ENCODE measurements around the gene USP46. TPM values are rescaled to one million over a fixed set of nuclear protein-coding genes. Genes with fewer than 3 reads are reported as not detected.
A peak's percentile ranks its signal among the peaks of the same experiment; 100 is the strongest.

USP46 gene
- total RNA-seq, 1 experiment from 2014 or later, result 16.8 TPM

- H3K27ac Mint-ChIP-seq (ENCODE audit: low read depth, unreplicated experiment), result no peak overlapping the region
- H3K27me3 Mint-ChIP-seq (ENCODE audit: insufficient read depth, unreplicated experiment), result no peaks in the 10 kb centered on the region
- POLR2A ChIA-PET, result interaction anchor here (0.6 to 1.3 kb wide), 6 partner anchors 72 to 438 kb away, joined by 3 to 7 read pairs (median 4); partner anchors contain the start of gene USP46
Observed at GRCh38 chr4:52545099-52546069, 113.7 kb downstream of the USP46 start.

More at GRCh38 chr4:52545099-52546069, 113.7 kb downstream of the USP46 start:
- no peaks in the 10 kb centered on the region for H3K9me3 Mint-ChIP-seq (ENCODE audit: unreplicated experiment)
- peak; percentile 78 for DNase-seq (ENCODE audit: unreplicated experiment)
- H3K36me3 Mint-ChIP-seq (ENCODE audit: insufficient read depth, unreplicated experiment), result no peaks in the 10 kb centered on the region
- no peak overlapping the region for H3K4me3 Mint-ChIP-seq (ENCODE audit: unreplicated experiment)
- TF ChIP-seq CTCF (IDR thresholded peaks at IDR 0.05; ENCODE audit: unreplicated experiment), result peak; percentile 89
- no TSS peak for BruUV-seq (replicated peaks)
- no peaks in the 10 kb centered on the region for H3K4me1 Mint-ChIP-seq (ENCODE audit: insufficient read depth, unreplicated experiment)
- intact Hi-C loops (cut with micrococcal nuclease), result loop anchor here (2.0 to 10.0 kb wide), 5 partner anchors 119 to 1689 kb away; no protein-coding TSS in a partner anchor
- CTCF ChIA-PET, result interaction anchor here (0.6 to 6.9 kb wide), 81 partner anchors 10 to 1691 kb away, joined by 3 to 244 read pairs (median 4); partner anchors contain the start of gene USP46

Other genes starting within 250 kb of the USP46 start
- gene ERVMER34-1, start 92.1 kb upstream of the USP46 start, total RNA-seq (2022), result 6.2 and 6.7 TPM in 2 replicates
- gene RASL11B, start 203.0 kb upstream of the USP46 start, total RNA-seq (2022), result 1.7 and 2.6 TPM in 2 replicates

Data from MCF 10A (cell line).